Activated CD4-positive, alpha-beta T cell treated with anti-CD3 and anti-CD28 coated beads, Interleukin-2, amount 10 ng/mL, durations not matched to agents 24 days and 14 days (primary cell): Measurements from ENCODE around the gene FAM181A. TPM values are rescaled to one million over a fixed set of nuclear protein-coding genes. Genes with fewer than 3 reads are reported as not detected.

ENCODE experiments used
- DNase-seq: peaks from one replicate; pipeline ENCODE4 v3.0.0; 2022
- H3K27ac Mint-ChIP-seq: one replicate; pipeline ENCODE4 v1.8.0; 2022; ENCODE audit warnings: mild to moderate bottlenecking, mixed read lengths
- H3K27me3 Mint-ChIP-seq: one replicate; pipeline ENCODE4 v1.8.0; 2022; ENCODE audit warnings: mixed read lengths
- H3K36me3 Mint-ChIP-seq: one replicate; pipeline ENCODE4 v1.8.0; 2022; ENCODE audit warnings: low read depth, mild to moderate bottlenecking, mixed read lengths
- H3K4me1 Mint-ChIP-seq: one replicate; pipeline ENCODE4 v1.8.0; 2021; ENCODE audit warnings: mixed read lengths
- H3K4me3 Mint-ChIP-seq: one replicate; pipeline ENCODE4 v1.8.0; 2022; ENCODE audit warnings: mild to moderate bottlenecking, moderate library complexity, mixed read lengths
- H3K9me3 Mint-ChIP-seq: one replicate; pipeline ENCODE4 v1.8.0; 2021; ENCODE audit warnings: mixed read lengths
- intact Hi-C: fragments of 100-400 bp; cut with micrococcal nuclease; formaldehyde crosslinking; loops from one replicate; pipeline ENCODE4 v1.15.1; 2023
- total RNA-seq: library from RNA; stranded (reverse); gene quantifications from 2 replicates; pipeline ENCODE4 v1.2.3, GENCODE V29; 2022

Gene FAM181A
- total RNA-seq, 1 donor from 2014 or later: not detected

- H3K36me3 Mint-ChIP-seq: peaks cover 23% of the 10 kb centered on the region
- peak overlapping the region; percentile 98 for H3K27ac Mint-ChIP-seq
- DNase-seq: no peak
- H3K27me3 Mint-ChIP-seq: peaks cover 1% of the 10 kb centered on the region
- intact Hi-C loops: loop anchor here (10.0 kb wide), 2 partner anchors 421 to 1291 kb away; no protein-coding TSS in a partner anchor
- H3K4me1 Mint-ChIP-seq: peaks cover 80% of the 10 kb centered on the region
- peak overlapping the region; percentile 40 for H3K4me3 Mint-ChIP-seq
- no peaks in the 10 kb centered on the region for H3K9me3 Mint-ChIP-seq
Measured at GRCh38 chr14:93973607-93974006, 46.5 kb downstream of the FAM181A start.

GRCh38 chr14:93974299-93974698 lies 47.2 kb downstream of the FAM181A start:
- Mint-ChIP-seq H3K9me3 (no peaks in the 10 kb centered on the region), H3K27ac (peak overlapping the region; percentile 98), H3K27me3 (peaks cover 1% of the 10 kb centered on the region), H3K36me3 (peaks cover 21% of the 10 kb centered on the region), H3K4me3 (peak overlapping the region; percentile 40), H3K4me1 (peaks cover 81% of the 10 kb centered on the region)
- intact Hi-C loops: loop anchor here (10.0 kb wide), 2 partner anchors 421 to 1291 kb away; no protein-coding TSS in a partner anchor
- DNase-seq: no peak

GRCh38 chr14:93974833-93975232 lies 47.7 kb downstream of the FAM181A start:
- Mint-ChIP-seq H3K27ac (peak overlapping the region; percentile 98), H3K36me3 (peaks cover 21% of the 10 kb centered on the region)

GRCh38 chr14:93975791-93976476 lies 48.8 kb downstream of the FAM181A start:
- peak; percentile 86 for DNase-seq

More at GRCh38 chr14:93974833-93975232, 47.7 kb downstream of the FAM181A start:
- H3K27me3 Mint-ChIP-seq: peaks cover 1% of the 10 kb centered on the region
- DNase-seq: no peak
- no peaks in the 10 kb centered on the region for H3K9me3 Mint-ChIP-seq
- peak overlapping the region; percentile 81 for H3K4me3 Mint-ChIP-seq
- peaks cover 81% of the 10 kb centered on the region for H3K4me1 Mint-ChIP-seq
- intact Hi-C loops: loop anchor here (10.0 kb wide), 2 partner anchors 420 to 1290 kb away; no protein-coding TSS in a partner anchor

GRCh38 chr14:93976477-93977057 lies 49.4 kb downstream of the FAM181A start, which contains the start of gene ASB2:
Gene ASB2 (minus strand): TSS chr14:93976570. CDS start chr14:93964539, 12,031 bp downstream.
- DNase-seq: peak; percentile 83
- Mint-ChIP-seq H3K36me3 (peaks cover 25% of the 10 kb centered on the region), H3K4me3 (peak within 1 kb of the TSS; percentile 81), H3K27ac (peak within 1 kb of the TSS; percentile 98), H3K9me3 (no peaks in the 10 kb centered on the region), H3K27me3 (peaks cover 1% of the 10 kb centered on the region), H3K4me1 (peaks cover 76% of the 10 kb centered on the region)
- intact Hi-C loops: loop anchor here (1.0 to 10.0 kb wide), 6 partner anchors 13 to 1288 kb away; no protein-coding TSS in a partner anchor

More at GRCh38 chr14:93975791-93976476, 48.8 kb downstream of the FAM181A start:
- H3K9me3 Mint-ChIP-seq: no peaks in the 10 kb centered on the region
- peaks cover 1% of the 10 kb centered on the region for H3K27me3 Mint-ChIP-seq
- peak overlapping the region; percentile 81 for H3K4me3 Mint-ChIP-seq
- H3K4me1 Mint-ChIP-seq: peaks cover 78% of the 10 kb centered on the region
- peaks cover 25% of the 10 kb centered on the region for H3K36me3 Mint-ChIP-seq
- intact Hi-C loops: loop anchor here (1.0 to 10.0 kb wide), 6 partner anchors 13 to 1289 kb away; no protein-coding TSS in a partner anchor
- peak overlapping the region; percentile 98 for H3K27ac Mint-ChIP-seq

- H3K4me1 Mint-ChIP-seq: peaks cover 74% of the 10 kb centered on the region
- H3K4me3 Mint-ChIP-seq: peak overlapping the region; percentile 81
- intact Hi-C loops: loop anchor here (10.0 kb wide), 2 partner anchors 418 to 1288 kb away; no protein-coding TSS in a partner anchor
- peaks cover 1% of the 10 kb centered on the region for H3K27me3 Mint-ChIP-seq
- peak overlapping the region; percentile 98 for H3K27ac Mint-ChIP-seq
- no peak for DNase-seq
- no peaks in the 10 kb centered on the region for H3K9me3 Mint-ChIP-seq
- H3K36me3 Mint-ChIP-seq: peaks cover 25% of the 10 kb centered on the region
Measured at GRCh38 chr14:93977171-93977570, 50.0 kb downstream of the FAM181A start.

GRCh38 chr14:93977790-93978581 lies 50.8 kb downstream of the FAM181A start:
- peak overlapping the region; percentile 81 for H3K4me3 Mint-ChIP-seq
- H3K27ac Mint-ChIP-seq: peak overlapping the region; percentile 98
- DNase-seq: peak; percentile 94
- intact Hi-C loops: loop anchor here (1.0 to 10.0 kb wide), 4 partner anchors 39 to 1287 kb away; partner anchors contain the start of gene OTUB2
- peaks cover 68% of the 10 kb centered on the region for H3K4me1 Mint-ChIP-seq
- peaks cover 1% of the 10 kb centered on the region for H3K27me3 Mint-ChIP-seq
- peaks cover 25% of the 10 kb centered on the region for H3K36me3 Mint-ChIP-seq
- H3K9me3 Mint-ChIP-seq: no peaks in the 10 kb centered on the region

- H3K4me1 Mint-ChIP-seq: peaks cover 62% of the 10 kb centered on the region
- no peaks in the 10 kb centered on the region for H3K9me3 Mint-ChIP-seq
- intact Hi-C loops: loop anchor here (1.0 to 10.0 kb wide), 4 partner anchors 39 to 1286 kb away; partner anchors contain the start of gene OTUB2
- peaks cover 22% of the 10 kb centered on the region for H3K36me3 Mint-ChIP-seq
- peaks cover 1% of the 10 kb centered on the region for H3K27me3 Mint-ChIP-seq
- peak overlapping the region; percentile 98 for H3K27ac Mint-ChIP-seq
- peak overlapping the region; percentile 81 for H3K4me3 Mint-ChIP-seq
- DNase-seq: no peak
Measured at GRCh38 chr14:93978735-93979134, 51.6 kb downstream of the FAM181A start.

Other genes starting within 250 kb of the FAM181A start
- gene PRIMA1, start 138.9 kb upstream of the FAM181A start, total RNA-seq: not detected in 2 replicates
- 21.1 and 21.6 TPM in 2 replicates for gene ASB2, start 49.2 kb downstream of the FAM181A start, total RNA-seq
- not detected in 2 replicates for gene CCDC197, start 70.0 kb downstream of the FAM181A start, total RNA-seq
- gene OTUB2, start 99.0 kb downstream of the FAM181A start, total RNA-seq: 1.3 and 1.7 TPM in 2 replicates
- gene DDX24, start 153.9 kb downstream of the FAM181A start, total RNA-seq: 262 and 286 TPM in 2 replicates
- 24.0 and 28.0 TPM in 2 replicates for gene IFI27L1, start 154.0 kb downstream of the FAM181A start, total RNA-seq
- gene IFI27, start 183.4 kb downstream of the FAM181A start, total RNA-seq: 66.9 and 67.3 TPM in 2 replicates
- 37.3 and 38.8 TPM in 2 replicates for gene IFI27L2, start 202.3 kb downstream of the FAM181A start, total RNA-seq
- gene PPP4R4, start 247.0 kb downstream of the FAM181A start, total RNA-seq: 2.7 and 3.1 TPM in 2 replicates